ENCODE data around the gene TRIP10. TPM values are rescaled to one million over a fixed set of nuclear protein-coding genes. Genes with fewer than 3 reads are reported as not detected.
A peak's percentile ranks its signal among the peaks of the same experiment; 100 is the strongest.

TRIP10 gene
- total RNA-seq, 1 donor: 36.2 TPM

DNA sequence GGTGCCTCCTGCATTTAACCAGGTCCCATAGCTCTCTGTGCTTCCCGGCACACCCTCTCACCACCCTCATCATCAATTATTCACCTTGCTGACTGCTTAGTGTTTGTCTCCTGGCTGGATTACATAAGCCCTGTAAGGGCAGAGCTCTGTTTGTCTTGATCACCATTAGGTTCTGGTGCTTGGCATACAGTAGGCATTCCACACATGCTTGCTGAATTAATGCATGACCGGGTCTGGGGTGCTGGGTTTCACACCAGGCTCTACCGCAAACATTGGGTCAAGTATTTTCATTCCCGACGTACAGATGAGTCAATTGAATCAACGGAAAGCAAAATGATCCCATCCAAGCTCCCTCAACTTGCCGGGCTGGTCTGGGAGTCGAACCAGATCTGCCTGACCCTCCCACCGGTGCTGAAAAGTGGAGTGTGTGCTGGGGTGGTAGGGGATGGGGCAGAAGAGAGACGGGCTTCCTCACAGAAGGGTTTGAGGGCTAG, 61.6 kb downstream of the TRIP10 start:
- Histone ChIP-seq H3K9me3 (ENCODE audit: low read depth, low read length) (no peaks in the 10 kb centered on the region), H3K79me2 (ENCODE audit: insufficient read depth, low read length) (no peaks in the 10 kb centered on the region), H4K20me1 (ENCODE audit: insufficient read depth, low read length) (no peaks in the 10 kb centered on the region), H3K4me2 (ENCODE audit: insufficient read depth, low read length) (peak overlapping the region; percentile 60), H3K4me1 (ENCODE audit: insufficient read depth, low read length) (peaks cover 11% of the 10 kb centered on the region), H3K36me3 (ENCODE audit: insufficient read depth, low read length) (no peaks in the 10 kb centered on the region), H3K27ac (ENCODE audit: low read depth, low read length) (no peak overlapping the region), H3K4me3 (ENCODE audit: insufficient read depth, low read length) (peak overlapping the region; percentile 31), H3K27me3 (ENCODE audit: insufficient read depth, low read length) (peaks cover 7% of the 10 kb centered on the region), H2AFZ (ENCODE audit: low read length) (peak overlapping the region; percentile 80)
- TF ChIP-seq CTCF (IDR thresholded peaks at IDR 0.05; ENCODE audit: extremely low read depth, low read depth, low read length): no peak
- DNase-seq (ENCODE audit: insufficient read length, low spot score, missing footprints): peak; percentile 92

Other genes starting within 250 kb of the TRIP10 start
- gene TUBB4A, start 237.4 kb upstream of the TRIP10 start, total RNA-seq: not detected in 2 replicates
- gene TNFSF9, start 208.7 kb upstream of the TRIP10 start, total RNA-seq: 12.7 and 16.6 TPM in 2 replicates
- gene CD70, start 148.5 kb upstream of the TRIP10 start, total RNA-seq: 0.29 TPM in 1 of 2 replicates, not detected in the other
- not detected in 2 replicates for gene TNFSF14, start 69.5 kb upstream of the TRIP10 start, total RNA-seq
- gene C3, start 19.0 kb upstream of the TRIP10 start, total RNA-seq: 5.0 and 14.1 TPM in 2 replicates
- 42.3 and 52.2 TPM in 2 replicates for gene GPR108, start 2.1 kb upstream of the TRIP10 start, total RNA-seq
- gene SH2D3A, start 27.8 kb downstream of the TRIP10 start, total RNA-seq: not detected in 2 replicates
- 0.36 TPM in 1 of 2 replicates, not detected in the other for gene VAV1, start 33.0 kb downstream of the TRIP10 start, total RNA-seq
- not detected in 2 replicates for gene ADGRE1, start 147.9 kb downstream of the TRIP10 start, total RNA-seq

Data from osteoblast (primary cell).